NCI-H1417 treated with DMSO at 0.1 percent for 48 hours (cell line): Measurements from ENCODE around the gene C11orf21.

Experiments
- DNase-seq: peaks from one replicate; lab custom pipeline; 2025; lab: John Stamatoyannopoulos, UW

C11orf21 gene

GRCh38 chr11:2260491-2261364 is 41.0 kb downstream of the C11orf21 start:
- DNase-seq = no peak

DNA sequence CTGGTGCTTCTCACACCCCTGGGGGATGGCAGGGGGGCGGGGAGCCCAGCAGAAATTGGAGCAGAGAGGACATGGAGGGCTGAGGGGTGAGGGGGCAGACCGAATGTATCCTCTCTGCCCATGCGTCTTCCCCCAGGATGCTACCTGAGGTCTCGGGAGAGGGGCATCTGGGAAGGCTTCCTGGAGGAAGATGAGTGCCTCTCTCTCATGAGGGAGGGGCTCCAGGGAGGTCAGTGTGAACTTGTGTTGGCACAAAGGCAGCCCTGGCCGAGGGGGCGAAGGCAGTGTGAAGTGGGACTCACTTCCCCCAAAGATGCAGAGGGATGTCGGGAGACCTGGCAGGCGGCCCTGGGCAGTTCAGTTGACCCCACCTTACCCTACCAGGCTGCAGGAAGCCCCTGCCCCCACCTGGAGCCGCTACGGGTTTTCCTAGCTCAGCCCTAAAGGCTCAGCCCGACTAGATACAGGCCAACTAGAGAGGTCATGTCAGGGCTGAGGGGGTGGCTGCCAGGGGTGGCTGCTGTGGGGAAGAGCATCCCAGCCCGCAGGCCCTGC is 41.7 kb downstream of the C11orf21 start:
- DNase-seq = no peak

GRCh38 chr11:2259466-2259830 is 42.3 kb downstream of the C11orf21 start:
- no peak for DNase-seq

GRCh38 chr11:2258501-2259465 is 42.9 kb downstream of the C11orf21 start:
- DNase-seq = no peak

GRCh38 chr11:2256951-2257700 is 44.6 kb downstream of the C11orf21 start:
- DNase-seq = no peak

DNA sequence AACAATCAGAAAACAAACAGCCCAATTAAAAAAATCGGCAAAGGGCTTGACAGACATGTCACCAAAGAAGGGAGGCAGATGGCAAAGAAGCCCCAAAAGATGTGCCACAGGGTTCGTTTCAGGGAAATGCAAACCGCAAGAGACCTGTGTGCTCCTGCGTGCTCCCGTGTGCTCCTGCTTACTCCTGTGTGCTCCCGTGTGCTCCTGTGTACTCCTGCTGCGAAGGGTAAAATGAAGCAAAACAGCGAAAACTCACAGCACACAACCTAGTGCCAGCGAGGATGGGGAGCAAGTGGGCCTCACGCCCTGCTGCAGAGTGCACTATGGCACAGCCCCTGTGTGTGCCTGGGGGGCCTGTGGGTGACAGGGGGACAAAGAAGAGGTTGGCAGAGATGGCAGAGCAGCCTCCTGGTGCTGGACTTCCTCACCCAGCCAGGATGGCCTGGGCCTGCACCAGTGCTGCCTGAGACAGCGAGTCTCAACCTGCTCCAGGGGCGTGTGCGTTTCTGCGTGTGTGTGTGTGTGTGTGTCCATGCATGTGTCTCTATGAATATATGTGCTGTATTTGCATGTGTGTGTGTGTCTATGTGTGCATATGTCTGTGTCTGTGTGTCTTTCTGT is 45.3 kb downstream of the C11orf21 start:
- no peak for DNase-seq

- no peak for DNase-seq
Observed at GRCh38 chr11:2252018-2252417, 49.7 kb downstream of the C11orf21 start.

- DNase-seq = no peak
Observed at GRCh38 chr11:2251138-2251537, 50.6 kb downstream of the C11orf21 start.

DNA sequence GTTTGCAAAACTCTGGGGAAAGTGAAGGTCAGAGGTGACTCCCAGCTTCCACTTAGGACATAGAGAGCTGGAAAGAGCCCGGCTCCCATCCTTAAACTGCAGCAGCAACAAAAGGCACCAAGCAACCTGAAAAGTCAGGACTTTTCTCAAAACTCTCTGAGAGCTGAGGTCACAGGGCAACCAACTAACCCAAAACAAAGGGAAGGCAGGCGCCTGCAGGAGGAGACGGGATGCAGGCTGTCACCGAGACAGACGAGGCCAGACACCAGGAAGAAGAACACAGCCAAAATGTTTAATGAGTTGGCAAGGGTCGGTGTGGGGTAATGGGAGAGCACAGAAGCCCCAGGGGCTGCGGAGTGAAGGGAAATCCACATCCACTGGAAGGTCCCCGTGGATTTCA is 51.2 kb downstream of the C11orf21 start:
- DNase-seq = no peak

- DNase-seq = no peak
Observed at GRCh38 chr11:2250041-2250440, 51.7 kb downstream of the C11orf21 start.

- DNase-seq = no peak
Observed at GRCh38 chr11:2249189-2249916, 52.4 kb downstream of the C11orf21 start.

GRCh38 chr11:2248762-2249161 is 53.0 kb downstream of the C11orf21 start:
- no peak for DNase-seq

GRCh38 chr11:2248242-2248641 is 53.5 kb downstream of the C11orf21 start:
- no peak for DNase-seq

DNA sequence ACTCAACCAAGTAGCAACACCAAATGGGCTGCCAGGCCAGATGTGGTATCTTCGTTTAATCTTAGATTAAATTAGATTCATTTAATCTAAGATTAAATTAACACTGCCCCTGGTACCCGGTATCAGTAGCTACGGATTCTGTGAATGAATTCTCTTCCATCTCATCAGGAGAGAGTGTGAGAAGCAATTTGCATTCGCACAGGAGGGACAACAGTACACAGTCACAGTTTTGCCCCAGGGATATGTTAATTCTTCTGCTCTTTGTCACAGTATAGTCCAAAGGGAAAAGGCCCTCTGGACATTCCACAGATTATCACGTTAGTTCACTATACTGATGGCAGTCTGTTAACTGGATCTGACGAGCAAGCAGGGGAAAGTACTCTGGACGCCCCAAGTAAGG is 54.2 kb downstream of the C11orf21 start:
- no peak for DNase-seq
